ENCODE data around the gene ROBO1. TPM values are rescaled to one million over a fixed set of nuclear protein-coding genes. Genes with fewer than 3 reads are reported as not detected.

Gene ROBO1
- total and polyA plus RNA-seq, 2 donors (not counting 3 experiments of a cell fraction or from before 2014, with no cell fraction given): 5.9 to 14.2 TPM

DNA sequence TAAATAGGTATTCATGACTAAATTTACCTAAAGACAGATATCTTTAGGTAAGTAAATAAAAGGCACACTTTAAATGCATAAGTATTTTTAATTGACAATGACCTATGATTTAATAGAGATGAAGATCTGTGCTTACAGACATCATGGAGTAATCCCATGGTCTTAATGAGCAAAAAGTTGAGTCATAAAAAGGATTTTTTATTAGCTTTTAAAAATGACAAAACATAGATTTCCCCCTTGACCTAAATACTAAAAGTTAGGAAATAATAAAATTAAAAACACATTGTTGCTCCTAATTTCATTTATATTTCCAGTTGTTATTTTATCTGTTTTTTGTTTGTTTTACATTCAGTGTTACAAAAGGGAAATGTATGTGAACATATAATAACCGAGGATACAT, 1005.7 kb downstream of the ROBO1 start:
- FAIRE-seq: no peak
- no peak overlapping the region for H3K4me2 ChIP-seq (ENCODE audit: insufficient read depth, low read length)
- TF ChIP-seq POLR2AphosphoS5 (IDR thresholded peaks at IDR 0.05; ENCODE audit: insufficient read depth, low read depth, low read length): no peak
- no peak for DNase-seq (ENCODE audit: low read depth, low spot score)
- no peaks in the 10 kb centered on the region for H3K27me3 ChIP-seq (ENCODE audit: control insufficient read depth in 2 of 2, insufficient read depth in 2 of 2, low read length in 2 of 2)
- no peak overlapping the region for H3K4me3 ChIP-seq (replicated peaks in 1 of 3; ENCODE audit: insufficient read depth in 1 of 3, low read depth in 1 of 3, low read length in 3 of 3)
- no peaks in the 10 kb centered on the region for H3K79me2 ChIP-seq (ENCODE audit: control insufficient read depth, insufficient read depth, low read length)
- CTCF ChIA-PET: no interaction called here
- BruUV-seq (replicated peaks): no TSS peak
- H3K9ac ChIP-seq (replicated peaks; ENCODE audit: extremely low read depth, insufficient read depth, low read length): no peak overlapping the region
- H2AFZ ChIP-seq (ENCODE audit: low read depth, low read length): no peak overlapping the region
- POLR2A ChIA-PET: no interaction called here
- intact Hi-C loops (cut with micrococcal nuclease) (no loop called here), dilution Hi-C loops (cut with MboI; ENCODE audit: extremely low pct_ligation_motif_present, low sequenced_read_pairs) (no loop called here)
- H3K36me3 ChIP-seq (ENCODE audit: control insufficient read depth in 2 of 2, extremely low read depth in 1 of 2, insufficient read depth in 2 of 2, low read length in 2 of 2): no peaks in the 10 kb centered on the region
- no peaks in the 10 kb centered on the region for H3K4me1 ChIP-seq (ENCODE audit: control insufficient read depth, extremely low read depth, insufficient read depth, low read length)
- no peaks in the 10 kb centered on the region for H3K9me1 ChIP-seq (replicated peaks; ENCODE audit: control insufficient read depth, extremely low read depth, insufficient read depth, low read length)
- H3K27ac ChIP-seq (ENCODE audit: insufficient read depth, low read depth, low read length): no peak overlapping the region
- no peaks in the 10 kb centered on the region for H3K9me3 ChIP-seq (replicated peaks; ENCODE audit: control insufficient read depth, insufficient read depth, low read length)
- H4K20me1 ChIP-seq (replicated peaks; ENCODE audit: control insufficient read depth, extremely low read depth, insufficient read depth, low read length): no peaks in the 10 kb centered on the region

DNA sequence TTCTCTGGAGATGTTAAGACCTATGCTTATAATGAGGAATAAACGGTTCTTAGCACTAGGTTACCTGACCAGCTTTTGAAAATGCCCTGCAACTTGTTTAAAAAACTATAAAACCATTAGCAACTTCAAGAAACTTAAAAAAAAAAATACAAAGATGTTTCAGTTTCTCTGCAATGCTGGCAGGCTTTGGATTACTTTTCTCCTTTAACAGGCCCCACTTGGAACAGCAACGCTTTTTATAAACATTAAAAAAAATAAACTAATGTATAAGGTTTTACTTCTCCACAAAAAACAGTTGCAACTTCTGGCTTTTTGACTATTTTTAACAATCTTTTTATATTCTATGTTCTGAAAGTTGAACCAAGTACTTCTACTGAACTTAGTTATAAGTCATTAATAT, 1006.7 kb downstream of the ROBO1 start:
- Histone ChIP-seq H3K4me1 (ENCODE audit: control insufficient read depth, extremely low read depth, insufficient read depth, low read length) (no peaks in the 10 kb centered on the region), H3K79me2 (ENCODE audit: control insufficient read depth, insufficient read depth, low read length) (no peaks in the 10 kb centered on the region), H3K4me2 (ENCODE audit: insufficient read depth, low read length) (no peak overlapping the region), H3K9me1 (replicated peaks; ENCODE audit: control insufficient read depth, extremely low read depth, insufficient read depth, low read length) (no peaks in the 10 kb centered on the region), H3K27me3 (ENCODE audit: control insufficient read depth in 2 of 2, insufficient read depth in 2 of 2, low read length in 2 of 2) (no peaks in the 10 kb centered on the region), H3K9me3 (replicated peaks; ENCODE audit: control insufficient read depth, insufficient read depth, low read length) (no peaks in the 10 kb centered on the region), H4K20me1 (replicated peaks; ENCODE audit: control insufficient read depth, extremely low read depth, insufficient read depth, low read length) (no peaks in the 10 kb centered on the region), H3K36me3 (ENCODE audit: control insufficient read depth in 2 of 2, extremely low read depth in 1 of 2, insufficient read depth in 2 of 2, low read length in 2 of 2) (no peaks in the 10 kb centered on the region), H3K4me3 (replicated peaks in 1 of 3; ENCODE audit: insufficient read depth in 1 of 3, low read depth in 1 of 3, low read length in 3 of 3) (no peak overlapping the region), H2AFZ (ENCODE audit: low read depth, low read length) (no peak overlapping the region), H3K27ac (ENCODE audit: insufficient read depth, low read depth, low read length) (no peak overlapping the region), H3K9ac (replicated peaks; ENCODE audit: extremely low read depth, insufficient read depth, low read length) (no peak overlapping the region)
- TF ChIP-seq POLR2A (IDR thresholded peaks at IDR 0.05; ENCODE audit: low read depth, low read length) (no peak), MYC (IDR thresholded peaks at IDR 0.05; ENCODE audit: low read depth, low read length) (no peak)
- ChIA-PET POLR2A (no interaction called here), CTCF (no interaction called here)
- intact Hi-C loops (cut with micrococcal nuclease) (no loop called here), dilution Hi-C loops (cut with MboI; ENCODE audit: extremely low pct_ligation_motif_present, low sequenced_read_pairs) (no loop called here)
- FAIRE-seq (no peak), DNase-seq (ENCODE audit: low read depth, low spot score) (no peak)
- BruUV-seq (replicated peaks): no TSS peak

Data from endothelial cell of umbilical vein (primary cell).